ENCODE measurements around the gene WBP1.
A peak's percentile ranks its signal among the peaks of the same experiment; 100 is the strongest.

WBP1 gene

GRCh38 chr2:74424139-74424992 is 33.9 kb upstream of the WBP1 start:
- ATAC-seq (ENCODE audit: low read depth) (no peak), DNase-seq (ENCODE audit: low spot score) (no peak)
- Histone ChIP-seq H3K27ac (ENCODE audit: poor library complexity, severe bottlenecking) (peak overlapping the region; percentile 92), H3K4me3 (ENCODE audit: severe bottlenecking) (no peak overlapping the region), H3K27me3 (ENCODE audit: insufficient read depth, poor library complexity, severe bottlenecking) (no peaks in the 10 kb centered on the region), H3K36me3 (ENCODE audit: low read depth) (peaks cover 56% of the 10 kb centered on the region), H3K9me3 (ENCODE audit: severe bottlenecking) (no peaks in the 10 kb centered on the region), H3K4me1 (ENCODE audit: insufficient read depth, poor library complexity, severe bottlenecking) (peaks cover 27% of the 10 kb centered on the region)
- TF ChIP-seq CTCF (IDR thresholded peaks at IDR 0.05; ENCODE audit: poor library complexity, severe bottlenecking), result no peak

- TF ChIP-seq CTCF (IDR thresholded peaks at IDR 0.05; ENCODE audit: poor library complexity, severe bottlenecking), result no peak
- H3K4me3 ChIP-seq (ENCODE audit: severe bottlenecking), result no peak overlapping the region
- DNase-seq (ENCODE audit: low spot score) (no peak), ATAC-seq (ENCODE audit: low read depth) (no peak)
- no peaks in the 10 kb centered on the region for H3K9me3 ChIP-seq (ENCODE audit: severe bottlenecking)
- H3K4me1 ChIP-seq (ENCODE audit: insufficient read depth, poor library complexity, severe bottlenecking), result peaks cover 27% of the 10 kb centered on the region
- H3K36me3 ChIP-seq (ENCODE audit: low read depth), result peaks cover 62% of the 10 kb centered on the region
- no peaks in the 10 kb centered on the region for H3K27me3 ChIP-seq (ENCODE audit: insufficient read depth, poor library complexity, severe bottlenecking)
- peak overlapping the region; percentile 92 for H3K27ac ChIP-seq (ENCODE audit: poor library complexity, severe bottlenecking)
These were observed 33.2 kb upstream of the WBP1 start for GRCh38 chr2:74424995-74425406.

GRCh38 chr2:74425523-74425922 is 32.7 kb upstream of the WBP1 start:
- H3K36me3 ChIP-seq (ENCODE audit: low read depth), result peaks cover 67% of the 10 kb centered on the region
- DNase-seq (ENCODE audit: low spot score), result peak; percentile 84

GRCh38 chr2:74426181-74426758 is 32.0 kb upstream of the WBP1 start:
- H3K4me1 ChIP-seq (ENCODE audit: insufficient read depth, poor library complexity, severe bottlenecking), result peaks cover 26% of the 10 kb centered on the region
- no peak for ATAC-seq (ENCODE audit: low read depth)
- no peaks in the 10 kb centered on the region for H3K27me3 ChIP-seq (ENCODE audit: insufficient read depth, poor library complexity, severe bottlenecking)
- H3K4me3 ChIP-seq (ENCODE audit: severe bottlenecking), result no peak overlapping the region
- DNase-seq (ENCODE audit: low spot score), result no peak
- H3K9me3 ChIP-seq (ENCODE audit: severe bottlenecking), result no peaks in the 10 kb centered on the region
- peak overlapping the region; percentile 92 for H3K27ac ChIP-seq (ENCODE audit: poor library complexity, severe bottlenecking)
- H3K36me3 ChIP-seq (ENCODE audit: low read depth), result peaks cover 74% of the 10 kb centered on the region
- TF ChIP-seq CTCF (IDR thresholded peaks at IDR 0.05; ENCODE audit: poor library complexity, severe bottlenecking), result no peak

More at GRCh38 chr2:74425523-74425922, 32.7 kb upstream of the WBP1 start:
- H3K9me3 ChIP-seq (ENCODE audit: severe bottlenecking), result no peaks in the 10 kb centered on the region
- no peaks in the 10 kb centered on the region for H3K27me3 ChIP-seq (ENCODE audit: insufficient read depth, poor library complexity, severe bottlenecking)
- peak; percentile 70 for ATAC-seq (ENCODE audit: low read depth)
- peaks cover 30% of the 10 kb centered on the region for H3K4me1 ChIP-seq (ENCODE audit: insufficient read depth, poor library complexity, severe bottlenecking)
- H3K27ac ChIP-seq (ENCODE audit: poor library complexity, severe bottlenecking), result peak overlapping the region; percentile 92
- no peak for TF ChIP-seq CTCF (IDR thresholded peaks at IDR 0.05; ENCODE audit: poor library complexity, severe bottlenecking)
- no peak overlapping the region for H3K4me3 ChIP-seq (ENCODE audit: severe bottlenecking)
